Natural killer cell treated with Interleukin-12 subunit alpha and Interleukin-12 subunit beta and Interleukin-15 and Interleukin-18, amount 100 ng/mL, for 72 hours (primary cell): Measurements from ENCODE around the gene KIDINS220. TPM values are rescaled to one million over a fixed set of nuclear protein-coding genes. Genes with fewer than 3 reads are reported as not detected.

Experiments
- ATAC-seq, 2 donors: fragments of 150-1000 bp; cut with Tn5 transposase in 1 of 2; sonication (Bioruptor Pico), chemical (Tn5 transposase) in 1 of 2; 2 replicates each; pipeline ENCODE4 v1.10.0; 2021
- DNase-seq: peaks from one replicate; pipeline ENCODE4 v3.0.0; 2022; ENCODE audit warnings: low spot score
- H3K27ac Mint-ChIP-seq, 2 donors: 1 replicate in 1 of 2; 2 replicates in 1 of 2; pipeline ENCODE4 v1.8.0; 2022; ENCODE audit warnings: mixed read lengths in 2 of 2, mild to moderate bottlenecking in 1 of 2, moderate library complexity in 1 of 2
- H3K27me3 Mint-ChIP-seq, 2 donors: 1 replicate in 1 of 2; 2 replicates in 1 of 2; pipeline ENCODE4 v1.8.0; 2022; ENCODE audit warnings: mixed read lengths in 2 of 2
- H3K36me3 Mint-ChIP-seq: one replicate; pipeline ENCODE4 v1.8.0; 2022; ENCODE audit warnings: mixed read lengths
- H3K4me1 Mint-ChIP-seq, 2 donors: 1 replicate in 1 of 2; 2 replicates in 1 of 2; pipeline ENCODE4 v1.8.0; 2022; ENCODE audit warnings: low read depth in 2 of 2, mixed read lengths in 2 of 2, mild to moderate bottlenecking in 1 of 2
- H3K4me3 Mint-ChIP-seq: one replicate; pipeline ENCODE4 v1.8.0; 2022; ENCODE audit warnings: mixed read lengths
- H3K9me3 Mint-ChIP-seq: 2 replicates; pipeline ENCODE4 v1.8.0; 2022; ENCODE audit warnings: mixed read lengths
- total RNA-seq, 2 donors: library from RNA; stranded (reverse); gene quantifications; one replicate each; pipeline ENCODE4 v1.2.3, GENCODE V29; 2022

KIDINS220 gene
- total RNA-seq, 2 donors from 2014 or later, result 39.1 to 43.8 TPM

- no peaks in the 10 kb centered on the region for H3K9me3 Mint-ChIP-seq
- H3K4me3 Mint-ChIP-seq, result no peak overlapping the region
- H3K4me1 Mint-ChIP-seq, result peaks cover 0 to 3% of the 10 kb centered on the region in 2 donors
- H3K27ac Mint-ChIP-seq, result no peak overlapping the region
- H3K27me3 Mint-ChIP-seq, result peaks cover 28 to 47% of the 10 kb centered on the region in 2 donors
- ATAC-seq, result no peak
- H3K36me3 Mint-ChIP-seq, result no peaks in the 10 kb centered on the region
- DNase-seq, result no peak
These were observed 4.5 kb upstream of the KIDINS220 start for GRCh38 chr2:8841932-8842331.

GRCh38 chr2:8840475-8841091 lies 3.2 kb upstream of the KIDINS220 start:
- peaks cover 18 to 33% of the 10 kb centered on the region in 2 donors for H3K27me3 Mint-ChIP-seq
- no peak for DNase-seq
- no peak overlapping the region for H3K4me3 Mint-ChIP-seq
- H3K4me1 Mint-ChIP-seq, result peaks cover 10 to 12% of the 10 kb centered on the region in 2 donors
- no peaks in the 10 kb centered on the region for H3K9me3 Mint-ChIP-seq
- no peak for ATAC-seq
- no peaks in the 10 kb centered on the region for H3K36me3 Mint-ChIP-seq
- H3K27ac Mint-ChIP-seq, result no peak overlapping the region

- Mint-ChIP-seq H3K27me3 (peaks cover 10 to 24% of the 10 kb centered on the region in 2 donors), H3K4me1 (peaks cover 20 to 23% of the 10 kb centered on the region in 2 donors), H3K36me3 (no peaks in the 10 kb centered on the region), H3K27ac (no peak overlapping the region), H3K9me3 (no peaks in the 10 kb centered on the region), H3K4me3 (no peak overlapping the region)
- DNase-seq, result no peak
- ATAC-seq, result no peak
These were observed 2.0 kb upstream of the KIDINS220 start for GRCh38 chr2:8839189-8839965.

GRCh38 chr2:8837795-8838140 lies 355 bp upstream of the KIDINS220 start:
- peak overlapping the region; percentile 95 for H3K4me3 Mint-ChIP-seq
- ATAC-seq (peak in 1 of 2 donors; percentile 12), DNase-seq (no peak)
- peaks cover 6 to 23% of the 10 kb centered on the region in 2 donors for H3K27me3 Mint-ChIP-seq
- peaks cover 27 to 31% of the 10 kb centered on the region in 2 donors for H3K4me1 Mint-ChIP-seq
- peak overlapping the region; percentile 91 to 97 for H3K27ac Mint-ChIP-seq
- H3K9me3 Mint-ChIP-seq, result no peaks in the 10 kb centered on the region
- H3K36me3 Mint-ChIP-seq, result no peaks in the 10 kb centered on the region

GRCh38 chr2:8835279-8835678 lies 2.1 kb downstream of the KIDINS220 start:
- peak overlapping the region; percentile 95 for H3K4me3 Mint-ChIP-seq
- no peak overlapping the region for H3K27ac Mint-ChIP-seq
- H3K4me1 Mint-ChIP-seq, result peaks cover 44 to 47% of the 10 kb centered on the region in 2 donors
- ATAC-seq (no peak), DNase-seq (no peak)
- H3K36me3 Mint-ChIP-seq, result no peaks in the 10 kb centered on the region
- peaks cover under 1 to 14% of the 10 kb centered on the region in 2 donors for H3K27me3 Mint-ChIP-seq
- H3K9me3 Mint-ChIP-seq, result no peaks in the 10 kb centered on the region

- no peak overlapping the region for H3K4me3 Mint-ChIP-seq
- H3K27ac Mint-ChIP-seq, result no peak overlapping the region
- DNase-seq, result no peak
- peaks cover 52 to 56% of the 10 kb centered on the region in 2 donors for H3K4me1 Mint-ChIP-seq
- H3K9me3 Mint-ChIP-seq, result no peaks in the 10 kb centered on the region
- no peak for ATAC-seq
- H3K27me3 Mint-ChIP-seq, result peaks cover 0 to 7% of the 10 kb centered on the region in 2 donors
- no peaks in the 10 kb centered on the region for H3K36me3 Mint-ChIP-seq
These were observed 3.6 kb downstream of the KIDINS220 start for GRCh38 chr2:8833853-8834252.

GRCh38 chr2:8831516-8831915 lies 5.9 kb downstream of the KIDINS220 start:
- no peaks in the 10 kb centered on the region for H3K9me3 Mint-ChIP-seq
- no peak for DNase-seq
- H3K36me3 Mint-ChIP-seq, result peaks cover 6% of the 10 kb centered on the region
- H3K27me3 Mint-ChIP-seq, result no peaks in the 10 kb centered on the region
- no peak overlapping the region for H3K4me3 Mint-ChIP-seq
- H3K4me1 Mint-ChIP-seq, result peaks cover 62 to 68% of the 10 kb centered on the region in 2 donors
- no peak for ATAC-seq
- H3K27ac Mint-ChIP-seq, result no peak overlapping the region

- no peaks in the 10 kb centered on the region for H3K27me3 Mint-ChIP-seq
- peaks cover 40 to 41% of the 10 kb centered on the region in 2 donors for H3K4me1 Mint-ChIP-seq
- DNase-seq, result no peak
- peaks cover 11% of the 10 kb centered on the region for H3K36me3 Mint-ChIP-seq
- peak overlapping the region in 1 of 2 donors; percentile 5 for H3K27ac Mint-ChIP-seq
- H3K9me3 Mint-ChIP-seq, result no peaks in the 10 kb centered on the region
- no peak for ATAC-seq
- H3K4me3 Mint-ChIP-seq, result no peak overlapping the region
These were observed 9.7 kb downstream of the KIDINS220 start for GRCh38 chr2:8827729-8828128.

- DNase-seq, result no peak
- peaks cover 9 to 11% of the 10 kb centered on the region in 2 donors for H3K4me1 Mint-ChIP-seq
- no peaks in the 10 kb centered on the region for H3K27me3 Mint-ChIP-seq
- no peak overlapping the region for H3K4me3 Mint-ChIP-seq
- ATAC-seq, result no peak
- no peak overlapping the region for H3K27ac Mint-ChIP-seq
- no peaks in the 10 kb centered on the region for H3K9me3 Mint-ChIP-seq
- H3K36me3 Mint-ChIP-seq, result peaks cover 11% of the 10 kb centered on the region
These were observed 15.2 kb downstream of the KIDINS220 start for GRCh38 chr2:8822218-8822617.

- DNase-seq, result no peak
- no peak for ATAC-seq
- Mint-ChIP-seq H3K9me3 (no peaks in the 10 kb centered on the region), H3K4me1 (peaks cover 7 to 9% of the 10 kb centered on the region in 2 donors), H3K27me3 (no peaks in the 10 kb centered on the region), H3K36me3 (peaks cover 10% of the 10 kb centered on the region), H3K27ac (no peak overlapping the region), H3K4me3 (no peak overlapping the region)
These were observed 15.9 kb downstream of the KIDINS220 start for GRCh38 chr2:8821276-8822217.

- Mint-ChIP-seq H3K9me3 (no peaks in the 10 kb centered on the region), H3K27ac (no peak overlapping the region), H3K27me3 (no peaks in the 10 kb centered on the region), H3K4me3 (no peak overlapping the region), H3K4me1 (peaks cover 7 to 9% of the 10 kb centered on the region in 2 donors), H3K36me3 (peaks cover 9% of the 10 kb centered on the region)
- no peak for ATAC-seq
- DNase-seq, result no peak
These were observed 17.5 kb downstream of the KIDINS220 start for GRCh38 chr2:8819948-8820347.

GRCh38 chr2:8819194-8819593 lies 18.2 kb downstream of the KIDINS220 start:
- Mint-ChIP-seq H3K36me3 (peaks cover 4% of the 10 kb centered on the region), H3K27ac (no peak overlapping the region), H3K4me1 (peaks cover 6 to 7% of the 10 kb centered on the region in 2 donors), H3K4me3 (no peak overlapping the region), H3K9me3 (no peaks in the 10 kb centered on the region), H3K27me3 (no peaks in the 10 kb centered on the region)
- ATAC-seq (no peak), DNase-seq (no peak)

GRCh38 chr2:8817221-8817620 lies 20.2 kb downstream of the KIDINS220 start:
- Mint-ChIP-seq H3K4me3 (no peak overlapping the region), H3K9me3 (no peaks in the 10 kb centered on the region), H3K27me3 (no peaks in the 10 kb centered on the region), H3K36me3 (peaks cover 8% of the 10 kb centered on the region), H3K4me1 (peaks cover 6 to 7% of the 10 kb centered on the region in 2 donors), H3K27ac (no peak overlapping the region)
- DNase-seq (no peak), ATAC-seq (no peak)
